ENCODE results near the gene H6PD.
"Not testable (repeated sequence)": the region's sequence is repeated elsewhere in the genome, so short reads cannot be mapped to it uniquely, and the experiment has no call there.

Gene H6PD

GRCh38 chr1:9295884-9296283 lies 61.3 kb downstream of the H6PD start:
- no peak for TF ChIP-seq CTCF (IDR thresholded peaks at IDR 0.05; ENCODE audit: insufficient read depth, low read length, missing control alignments)
- POLR2A ChIA-PET: interaction anchor here (0.6 kb wide), 1 partner anchor 22 kb away, joined by 3 read pairs; no protein-coding TSS in a partner anchor

GRCh38 chr1:9296850-9297249 lies 62.3 kb downstream of the H6PD start:
- DNase-seq (ENCODE audit: low read depth, low spot score): no peak
- no peak for TF ChIP-seq CTCF (IDR thresholded peaks at IDR 0.05; ENCODE audit: insufficient read depth, low read length, missing control alignments)
- POLR2A ChIA-PET: no interaction called here
- CTCF ChIA-PET: interaction anchor here (1.1 to 2.2 kb wide), 2 partner anchors 17 to 158 kb away, joined by 3 to 10 read pairs; no protein-coding TSS in a partner anchor
- H3K4me3 ChIP-seq (ENCODE audit: low read depth, low read length): no peak overlapping the region

More at GRCh38 chr1:9295884-9296283, 61.3 kb downstream of the H6PD start:
- DNase-seq (ENCODE audit: low read depth, low spot score): no peak
- H3K4me3 ChIP-seq (ENCODE audit: low read depth, low read length): no peak overlapping the region
- CTCF ChIA-PET: interaction anchor here (0.7 to 2.1 kb wide), 3 partner anchors 24 to 194 kb away, joined by 3 to 7 read pairs (median 3); no protein-coding TSS in a partner anchor

GRCh38 chr1:9297831-9298230 lies 63.3 kb downstream of the H6PD start:
- DNase-seq (ENCODE audit: low read depth, low spot score): no peak
- CTCF ChIA-PET: interaction anchor here (1.4 to 2.2 kb wide), 2 partner anchors 10 to 158 kb away, joined by 4 to 10 read pairs; no protein-coding TSS in a partner anchor
- H3K4me3 ChIP-seq (ENCODE audit: low read depth, low read length): no peak overlapping the region
- TF ChIP-seq CTCF (IDR thresholded peaks at IDR 0.05; ENCODE audit: insufficient read depth, low read length, missing control alignments): no peak
- POLR2A ChIA-PET: no interaction called here

- no peak for TF ChIP-seq CTCF (IDR thresholded peaks at IDR 0.05; ENCODE audit: insufficient read depth, low read length, missing control alignments)
- H3K4me3 ChIP-seq (ENCODE audit: low read depth, low read length): no peak overlapping the region
- DNase-seq (ENCODE audit: low read depth, low spot score): no peak
- CTCF ChIA-PET: interaction anchor here (0.9 to 2.2 kb wide), 3 partner anchors 9 to 157 kb away, joined by 4 to 10 read pairs (median 4); no protein-coding TSS in a partner anchor
- POLR2A ChIA-PET: no interaction called here
Observed at GRCh38 chr1:9298282-9298681, 63.7 kb downstream of the H6PD start.

GRCh38 chr1:9299571-9300541 lies 65.3 kb downstream of the H6PD start:
- H3K4me3 ChIP-seq (ENCODE audit: low read depth, low read length); DNase-seq (ENCODE audit: low read depth, low spot score); POLR2A ChIA-PET: not testable (repeated sequence)
- CTCF ChIA-PET: interaction anchor here (0.6 to 2.8 kb wide), 8 partner anchors 10 to 196 kb away, joined by 3 to 7 read pairs (median 4); no protein-coding TSS in a partner anchor

- ChIA-PET CTCF (interaction anchor here (0.6 to 2.8 kb wide), 9 partner anchors 11 to 195 kb away, joined by 3 to 7 read pairs (median 4); no protein-coding TSS in a partner anchor), POLR2A (no interaction called here)
- TF ChIP-seq CTCF (IDR thresholded peaks at IDR 0.05; ENCODE audit: insufficient read depth, low read length, missing control alignments): no peak
- H3K4me3 ChIP-seq (ENCODE audit: low read depth, low read length): no peak overlapping the region
- DNase-seq (ENCODE audit: low read depth, low spot score): no peak
Observed at GRCh38 chr1:9300573-9300972, 66.0 kb downstream of the H6PD start.

All from AG04449 (cell line).